ENCODE data around the gene DBT. TPM values are rescaled to one million over a fixed set of nuclear protein-coding genes. Genes with fewer than 3 reads are reported as not detected.

Gene DBT
- total and polyA plus RNA-seq, 2 donors (not counting 1 experiment from before 2014, with no cell fraction given), result 2.6 to 15.1 TPM

- Mint-ChIP-seq H3K4me3 (no peak overlapping the region), H3K9me3 (ENCODE audit: insufficient read depth) (no peaks in the 10 kb centered on the region), H3K27ac (no peak overlapping the region), H3K4me1 (no peaks in the 10 kb centered on the region), H3K27me3 (no peaks in the 10 kb centered on the region)
- no peak for DNase-seq
- Histone ChIP-seq H2AFZ (ENCODE audit: insufficient read depth, low read depth, low read length, poor library complexity, severe bottlenecking) (no peak overlapping the region), H4K20me1 (ENCODE audit: control insufficient read depth, insufficient read depth, low read length, poor library complexity, severe bottlenecking) (no peaks in the 10 kb centered on the region), H3K4me2 (replicated peaks; ENCODE audit: low read depth, low read length, poor library complexity, severe bottlenecking) (no peak overlapping the region), H3K4me1 (ENCODE audit: control insufficient read depth in 2 of 2, insufficient read depth in 2 of 2, low read length in 2 of 2) (no peaks in the 10 kb centered on the region), H3K79me2 (ENCODE audit: control insufficient read depth, insufficient read depth, low read length) (no peaks in the 10 kb centered on the region), H3K27me3 (replicated peaks in 1 of 4; ENCODE audit: control extremely low read depth in 1 of 4, control insufficient read depth in 3 of 4, insufficient read depth in 4 of 4, low read length in 3 of 4) (no peaks in the 10 kb centered on the region), H3K4me3 (ENCODE audit: control extremely low read depth in 1 of 5, extremely low read depth in 1 of 5, insufficient read depth in 1 of 5, low read depth in 2 of 5, low read length in 4 of 5) (no peak overlapping the region), H3K36me3 (replicated peaks in 1 of 2; ENCODE audit: control extremely low read depth in 1 of 2, control insufficient read depth in 1 of 2, extremely low read depth in 1 of 2, insufficient read depth in 2 of 2, low read length in 1 of 2) (peaks cover 8 to 51% of the 10 kb centered on the region in 2 experiments), H3K9ac (ENCODE audit: low read length) (no peak overlapping the region), H3K9me3 (ENCODE audit: control extremely low read depth in 1 of 3, control insufficient read depth in 2 of 3, insufficient read depth in 1 of 3, low read length in 2 of 3) (no peaks in the 10 kb centered on the region), H3K27ac (ENCODE audit: low read length in 2 of 2) (no peak overlapping the region)
- no peak for ATAC-seq (ENCODE audit: low read depth)
- ChIA-PET CTCF (no interaction called here), POLR2A (no interaction called here)
- intact Hi-C loops (cut with micrococcal nuclease), result no loop called here
- TF ChIP-seq EZH2 (IDR thresholded peaks at IDR 0.05; ENCODE audit: borderline replicate concordance, insufficient read depth, low read depth, low read length, poor library complexity, severe bottlenecking) (no peak), CTCF (IDR thresholded peaks at IDR 0.05) (no peak)
- no CpG with 5 or more reads among the region's 2 CpGs for WGBS (ENCODE audit: insufficient coverage)
Measured at GRCh38 chr1:100230765-100231164, 18.9 kb downstream of the DBT start.

GRCh38 chr1:100229681-100230443 lies 19.8 kb downstream of the DBT start:
- TF ChIP-seq EZH2 (IDR thresholded peaks at IDR 0.05; ENCODE audit: borderline replicate concordance, insufficient read depth, low read depth, low read length, poor library complexity, severe bottlenecking) (no peak), CTCF (IDR thresholded peaks at IDR 0.05) (no peak)
- H3K4me3 ChIP-seq (ENCODE audit: control extremely low read depth in 1 of 5, extremely low read depth in 1 of 5, insufficient read depth in 1 of 5, low read depth in 2 of 5, low read length in 4 of 5), result no peak overlapping the region
- Mint-ChIP-seq H3K4me1 (no peaks in the 10 kb centered on the region), H3K27ac (no peak overlapping the region), H3K27me3 (no peaks in the 10 kb centered on the region), H3K4me3 (no peak overlapping the region), H3K9me3 (ENCODE audit: insufficient read depth) (no peaks in the 10 kb centered on the region)
- H3K9me3 ChIP-seq (ENCODE audit: control extremely low read depth in 1 of 3, control insufficient read depth in 2 of 3, insufficient read depth in 1 of 3, low read length in 2 of 3), result no peaks in the 10 kb centered on the region
- H3K4me1 ChIP-seq (ENCODE audit: control insufficient read depth in 2 of 2, insufficient read depth in 2 of 2, low read length in 2 of 2), result no peaks in the 10 kb centered on the region
- H4K20me1 ChIP-seq (ENCODE audit: control insufficient read depth, insufficient read depth, low read length, poor library complexity, severe bottlenecking), result no peaks in the 10 kb centered on the region
- ChIA-PET CTCF (no interaction called here), POLR2A (no interaction called here)
- H3K9ac ChIP-seq (ENCODE audit: low read length), result no peak overlapping the region
- intact Hi-C loops (cut with micrococcal nuclease), result no loop called here
- H3K4me2 ChIP-seq (replicated peaks; ENCODE audit: low read depth, low read length, poor library complexity, severe bottlenecking), result no peak overlapping the region
- DNase-seq (no peak), ATAC-seq (ENCODE audit: low read depth) (no peak)
- H3K27ac ChIP-seq (ENCODE audit: low read length in 2 of 2), result no peak overlapping the region
- H3K36me3 ChIP-seq (replicated peaks in 1 of 2; ENCODE audit: control extremely low read depth in 1 of 2, control insufficient read depth in 1 of 2, extremely low read depth in 1 of 2, insufficient read depth in 2 of 2, low read length in 1 of 2), result peaks cover 7 to 51% of the 10 kb centered on the region in 2 experiments
- WGBS (ENCODE audit: insufficient coverage), result 100% methylated on average over 1 of the region's 4 CpGs
- H3K79me2 ChIP-seq (ENCODE audit: control insufficient read depth, insufficient read depth, low read length), result no peaks in the 10 kb centered on the region
- no peaks in the 10 kb centered on the region for H3K27me3 ChIP-seq (replicated peaks in 1 of 4; ENCODE audit: control extremely low read depth in 1 of 4, control insufficient read depth in 3 of 4, insufficient read depth in 4 of 4, low read length in 3 of 4)
- H2AFZ ChIP-seq (ENCODE audit: insufficient read depth, low read depth, low read length, poor library complexity, severe bottlenecking), result no peak overlapping the region

Data from B cell (primary cell).